GM12878 (cell line): ENCODE measurements around the gene RBPJL. TPM values are rescaled to one million over a fixed set of nuclear protein-coding genes. Genes with fewer than 3 reads are reported as not detected.
A peak's percentile ranks its signal among the peaks of the same experiment; 100 is the strongest.

ENCODE experiments used
- CREM ChIP-seq: IDR thresholded peaks from 2 replicates; pipeline ENCODE4 v1.6.1; 2014; ENCODE audit warnings: antibody characterized with exemption, low read depth
- ELK1 ChIP-seq: IDR thresholded peaks from 2 replicates; pipeline ENCODE4 v1.6.1; 2012; ENCODE audit warnings: low read depth, low read length, improper control_type of control experiment
- ESRRA ChIP-seq: IDR thresholded peaks from 2 replicates; pipeline ENCODE4 v1.6.1; 2012; ENCODE audit warnings: mild to moderate bottlenecking, low read length, improper control_type of control experiment
- KDM1A ChIP-seq: fragments of 200-600 bp; sonication (generic); IDR thresholded peaks from 2 replicates; pipeline ENCODE4 v1.6.1; 2016; ENCODE audit warnings: borderline replicate concordance
- KLF5 ChIP-seq: fragments of 450-650 bp; IDR thresholded peaks from 2 replicates; pipeline ENCODE4 v1.6.1; 2014; ENCODE audit warnings: mild to moderate bottlenecking; ENCODE audit not compliant: partially characterized antibody
- LARP7 ChIP-seq: fragments of 450-650 bp; IDR thresholded peaks from 2 replicates; pipeline ENCODE4 v1.6.1; 2017; ENCODE audit warnings: mild to moderate bottlenecking
- RELA ChIP-seq: fragments of 450-650 bp; IDR thresholded peaks from 2 replicates; pipeline ENCODE4 v1.8.0; 2014; ENCODE audit warnings: borderline replicate concordance; ENCODE audit not compliant: partially characterized antibody
- SUZ12 ChIP-seq: fragments of 200-600 bp; sonication (generic); IDR thresholded peaks from one replicate; pipeline ENCODE4 v1.6.1; 2018; ENCODE audit warnings: antibody characterized with exemption, mild to moderate bottlenecking; ENCODE audit not compliant: unreplicated experiment
- TCF12 ChIP-seq: IDR thresholded peaks from 2 replicates; pipeline ENCODE4 v1.6.1; 2011; ENCODE audit warnings: low read depth, mild to moderate bottlenecking, low read length
- TCF7 ChIP-seq: IDR thresholded peaks from 2 replicates; pipeline ENCODE4 v1.6.1; 2014; ENCODE audit warnings: antibody characterized with exemption, borderline replicate concordance
- WRNIP1 ChIP-seq: IDR thresholded peaks from 2 replicates; pipeline ENCODE4 v1.6.1; 2011; ENCODE audit warnings: low read depth, low read length, improper control_type of control experiment, borderline replicate concordance
- ZBTB11 ChIP-seq: fragments of 450-650 bp; formaldehyde crosslinking; IDR thresholded peaks from 2 replicates; pipeline ENCODE4 v1.5.0; 2022; ENCODE audit warnings: mild to moderate bottlenecking, missing genetic modification characterization
- ZNF274 ChIP-seq: IDR thresholded peaks from one replicate; pipeline ENCODE4 v1.8.0; 2011; ENCODE audit not compliant: insufficient read length, insufficient read depth
- polyA plus RNA-seq, 11 experiments: library from polyadenylated mRNA; depleted of rRNA in 4 of 11; unstranded in 6 of 11; stranded (reverse) in 5 of 11; fragments of >200 nt; fragmentation: Nextera tagmentation in 4 of 11; fragmentation: Illumina TruSeq in 1 of 11; extraction: Ambion mirVana in 4 of 11; extraction: Trizol in 1 of 11; gene quantifications; 1 replicate in 1 of 11; 2 replicates in 10 of 11; pipeline versions ENCODE4 v1.2.1 to v1.2.3, GENCODE V29; 2011 to 2016; ENCODE audit warnings: inconsistent platforms in 2 of 11, missing spikeins in 2 of 11, low read depth in 1 of 11
- total RNA-seq, 4 experiments: library from RNA; depleted of rRNA in 3 of 4; stranded (reverse); fragments of >200 nt in 3 of 4; fragmentation: Illumina TruSeq in 1 of 4; extraction: Trizol in 1 of 4; gene quantifications; 2 replicates each; pipeline versions ENCODE4 v1.2.1 to v1.2.3, GENCODE V29; 2013 to 2021

The RBPJL gene
- total and polyA plus RNA-seq, 10 of the 15 experiments (the other 5 are each of a cell fraction or from before 2014, with no cell fraction given), result 0.18 TPM; not detected in 9

- TF ChIP-seq RELA (peak; percentile 73), LARP7 (peak; percentile 94), ELK1 (0 out of 2 replicates have a peak, but pooled peaks have one; percentile 13), WRNIP1 (no peak), KLF5 (peak; percentile 97), TCF12 (no peak), ESRRA (no peak), ZNF274 (no peak), ZBTB11 (CRISPR knock-in tag) (no peak), TCF7 (no peak), CREM (peak; percentile 53; the same call in 1 of the 2 replicates), KDM1A (no peak), SUZ12 (no peak)
Observed at GRCh38 chr20:45362804-45363610, 56.4 kb downstream of the RBPJL start, which contains the start of gene SYS1 (continued).
